ENCODE measurements around the gene ABI3BP.

ABI3BP gene

GRCh38 chr3:100941451-100941850, 51.8 kb downstream of the ABI3BP start:
- no peak for DNase-seq (ENCODE audit: low spot score)

DNA sequence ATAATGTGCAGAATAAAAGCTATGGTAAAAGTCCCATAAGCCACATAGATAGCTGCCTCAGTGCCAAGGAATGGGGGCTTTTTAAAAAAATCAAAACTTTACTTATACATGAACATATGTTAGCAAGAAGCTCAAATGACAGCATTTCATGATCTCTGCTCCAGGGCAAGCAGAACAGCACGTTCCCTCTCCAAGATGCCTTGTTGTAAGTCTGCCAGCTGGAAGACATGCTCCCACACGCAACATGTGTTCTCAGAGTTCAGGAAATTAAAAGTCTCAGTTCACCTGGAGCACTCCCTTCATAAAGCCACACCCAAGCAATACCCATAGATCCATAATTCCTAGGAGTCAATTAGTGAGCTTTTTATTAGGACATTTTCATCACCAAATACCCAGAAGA, 52.2 kb downstream of the ABI3BP start:
- no peak for DNase-seq (ENCODE audit: low spot score)

DNA sequence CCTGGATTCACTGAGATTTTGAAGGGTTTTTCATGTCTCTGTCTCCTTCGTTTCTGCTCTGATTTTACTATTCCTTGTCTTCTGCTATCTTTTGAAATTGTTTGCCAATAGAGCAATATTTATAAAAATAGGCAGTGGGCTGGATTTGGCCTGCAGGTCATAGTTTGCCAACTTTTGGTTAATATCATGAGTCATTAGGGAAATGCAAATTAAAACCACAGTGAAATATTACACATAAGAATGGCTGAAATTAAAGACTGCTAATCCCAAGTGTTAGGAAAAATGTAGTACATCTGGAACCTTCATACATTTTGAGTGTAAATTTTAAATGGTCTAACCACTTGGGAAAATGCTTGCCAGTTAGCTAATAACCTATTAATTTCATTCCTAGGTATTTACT, 56.3 kb downstream of the ABI3BP start:
- no peak for DNase-seq (ENCODE audit: low spot score)

DNA sequence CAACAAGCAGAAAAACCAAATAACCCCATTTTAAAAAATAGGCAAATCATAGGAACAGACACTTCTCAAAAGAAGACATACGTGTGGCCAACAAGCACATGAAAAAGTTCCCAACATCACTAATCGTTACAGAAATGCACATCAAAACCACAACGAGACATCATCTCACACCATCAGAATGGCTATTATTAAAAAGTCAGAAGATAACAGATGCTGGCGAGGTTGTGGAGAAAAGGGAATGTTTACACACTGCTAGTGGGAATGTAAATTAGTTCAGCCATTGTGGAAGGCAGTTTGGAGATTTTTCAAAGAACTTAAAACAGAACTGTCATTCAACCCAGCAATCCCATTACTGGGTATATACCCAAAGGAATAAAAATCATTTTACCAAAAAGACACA, 60.7 kb downstream of the ABI3BP start:
- DNase-seq (ENCODE audit: low spot score) = no peak

DNA sequence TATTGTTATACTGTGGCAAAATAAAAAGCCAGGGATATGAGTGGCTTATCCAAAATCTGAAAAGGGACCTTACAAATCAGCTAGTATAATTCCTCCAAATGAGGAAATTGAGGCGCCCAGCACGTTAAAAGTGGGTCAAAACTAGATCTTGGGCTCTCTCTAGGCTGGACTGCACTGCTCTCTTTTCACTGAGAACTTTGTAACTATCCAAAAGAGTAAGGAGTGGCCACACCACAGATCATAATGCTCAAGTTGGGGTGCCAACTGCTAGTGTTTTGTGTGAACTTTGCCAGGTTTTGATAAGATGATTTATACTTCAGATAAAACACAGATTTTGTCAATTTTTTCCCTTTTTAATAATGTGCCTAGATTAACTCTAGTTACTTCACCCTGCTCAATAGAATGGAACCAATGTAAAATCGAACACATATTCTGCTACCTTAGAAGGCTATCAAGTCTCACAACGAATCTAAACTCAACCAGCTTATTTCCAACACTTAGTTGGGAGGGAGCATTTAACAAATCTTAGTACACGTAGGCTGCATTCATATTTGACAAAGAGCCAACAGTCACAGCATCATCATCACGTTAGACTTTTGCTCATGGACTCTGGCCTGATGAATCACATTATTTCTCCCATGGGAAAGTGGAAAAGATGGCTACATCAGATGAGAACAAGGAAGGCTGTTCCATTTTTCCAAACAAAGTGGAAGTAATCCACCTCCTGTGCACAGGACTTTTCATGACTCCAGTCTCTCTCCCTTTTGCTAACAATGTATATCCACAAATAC, 64.4 kb downstream of the ABI3BP start:
- DNase-seq (ENCODE audit: low spot score) = peak; percentile 15

DNA sequence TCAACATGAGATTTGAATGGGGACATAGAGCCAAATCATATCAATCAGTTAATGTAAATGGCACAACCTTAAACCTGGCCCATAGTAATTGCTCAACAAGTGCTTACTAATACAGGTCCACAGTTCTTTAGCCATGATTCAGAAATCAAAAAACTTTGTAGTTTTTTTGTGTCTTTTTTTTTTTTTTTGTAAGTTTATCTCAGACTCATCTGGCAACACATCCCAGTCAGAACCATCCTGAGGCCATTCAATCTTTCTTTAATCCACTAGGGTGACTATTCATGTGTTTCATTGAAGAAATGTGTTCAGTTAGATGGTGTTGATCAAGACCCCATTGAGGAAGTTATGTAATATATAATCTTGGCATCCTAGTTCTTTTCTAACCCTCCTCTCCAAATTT, 65.4 kb downstream of the ABI3BP start:
- DNase-seq (ENCODE audit: low spot score) = no peak

- DNase-seq (ENCODE audit: low spot score) = no peak
Measured at GRCh38 chr3:100915706-100916495, 77.3 kb downstream of the ABI3BP start.

- DNase-seq (ENCODE audit: low spot score) = no peak
Measured at GRCh38 chr3:100913870-100914648, 79.2 kb downstream of the ABI3BP start.

DNA sequence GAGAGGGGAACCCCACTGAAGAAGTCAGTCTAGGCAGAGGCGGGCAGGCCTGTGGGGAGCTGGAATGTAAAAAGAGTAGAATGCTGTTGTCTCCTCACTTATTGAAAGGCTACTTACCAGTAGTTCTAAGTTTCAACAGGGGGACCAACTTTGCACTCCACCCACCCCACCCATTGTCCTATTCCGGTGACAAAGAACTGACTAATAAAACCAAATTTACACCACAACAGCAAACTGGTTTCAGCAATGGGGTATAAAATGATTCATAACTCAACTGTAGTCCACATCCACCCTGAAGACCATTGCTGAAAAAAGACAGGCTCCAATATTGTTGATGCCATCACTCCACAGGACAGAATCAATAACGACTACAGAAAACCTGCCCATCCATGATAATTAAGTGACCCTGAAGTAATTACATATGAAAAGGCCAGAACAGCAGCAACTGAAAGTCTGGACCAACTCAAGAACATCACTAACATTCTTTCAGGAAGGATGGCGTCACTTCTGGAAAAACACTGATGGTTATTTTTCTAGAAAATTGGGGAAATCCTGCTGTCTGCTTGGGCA, 80.2 kb downstream of the ABI3BP start:
- no peak for DNase-seq (ENCODE audit: low spot score)

DNA sequence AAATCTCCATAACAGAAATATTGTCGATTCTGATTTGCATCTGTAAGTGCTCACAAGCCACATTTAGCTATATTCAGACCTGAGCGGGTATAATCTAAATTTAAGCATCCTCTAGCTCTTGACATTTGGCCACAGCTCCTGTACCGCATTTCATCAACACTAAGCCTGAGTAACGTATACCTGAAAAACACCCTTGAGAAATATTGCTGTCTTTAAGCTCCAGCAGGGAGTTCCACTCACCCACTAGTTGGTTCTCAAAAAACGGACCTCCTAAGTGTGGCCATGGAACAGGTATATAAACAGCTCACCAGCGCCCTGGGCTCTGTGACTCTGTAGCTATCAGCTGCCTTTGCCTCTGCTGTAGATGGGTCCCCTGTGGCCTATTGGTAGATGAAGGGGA, 80.7 kb downstream of the ABI3BP start:
- DNase-seq (ENCODE audit: low spot score) = no peak

DNA sequence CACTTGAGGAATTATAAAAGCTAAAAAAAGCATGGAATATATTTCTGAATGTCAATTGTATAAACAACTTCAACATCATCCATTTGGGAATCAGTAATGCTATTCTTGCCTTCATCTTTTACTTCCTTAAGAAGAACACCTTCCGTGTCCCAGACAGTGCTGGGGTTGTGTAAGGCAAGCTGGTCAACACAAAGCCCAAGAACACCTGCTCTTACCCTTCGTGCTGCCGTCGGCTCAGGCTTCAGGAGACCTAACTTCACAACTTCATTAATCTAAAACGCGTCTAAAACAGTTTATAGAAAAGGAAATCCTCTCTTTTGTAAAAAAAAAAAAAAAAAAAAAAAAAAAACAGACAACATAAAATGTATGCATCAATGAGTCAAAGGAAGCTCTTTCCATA, 81.3 kb downstream of the ABI3BP start:
- no peak for DNase-seq (ENCODE audit: low spot score)

DNA sequence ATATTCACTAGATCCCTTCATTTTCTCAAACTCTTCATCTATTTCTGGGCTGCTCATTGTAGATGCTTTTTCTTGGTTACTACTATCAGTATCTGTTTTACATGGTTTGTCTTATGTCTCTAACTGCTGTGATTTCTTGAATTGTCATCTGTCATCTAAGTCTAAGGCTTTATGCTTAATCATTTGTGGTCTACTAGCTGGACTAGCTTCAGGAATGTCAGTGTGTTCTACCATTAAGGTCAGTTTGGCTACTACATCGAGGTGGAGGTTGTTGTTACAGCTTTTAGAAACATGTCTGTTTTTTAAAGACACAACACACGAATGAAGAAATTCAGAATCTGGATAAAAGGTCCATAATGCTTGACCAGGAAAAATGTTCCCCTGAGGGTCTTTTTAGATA, 82.2 kb downstream of the ABI3BP start:
- no peak for DNase-seq (ENCODE audit: low spot score)

- peak; percentile 44 for DNase-seq (ENCODE audit: low spot score)
Measured at GRCh38 chr3:100902572-100902971, 90.6 kb downstream of the ABI3BP start.

DNA sequence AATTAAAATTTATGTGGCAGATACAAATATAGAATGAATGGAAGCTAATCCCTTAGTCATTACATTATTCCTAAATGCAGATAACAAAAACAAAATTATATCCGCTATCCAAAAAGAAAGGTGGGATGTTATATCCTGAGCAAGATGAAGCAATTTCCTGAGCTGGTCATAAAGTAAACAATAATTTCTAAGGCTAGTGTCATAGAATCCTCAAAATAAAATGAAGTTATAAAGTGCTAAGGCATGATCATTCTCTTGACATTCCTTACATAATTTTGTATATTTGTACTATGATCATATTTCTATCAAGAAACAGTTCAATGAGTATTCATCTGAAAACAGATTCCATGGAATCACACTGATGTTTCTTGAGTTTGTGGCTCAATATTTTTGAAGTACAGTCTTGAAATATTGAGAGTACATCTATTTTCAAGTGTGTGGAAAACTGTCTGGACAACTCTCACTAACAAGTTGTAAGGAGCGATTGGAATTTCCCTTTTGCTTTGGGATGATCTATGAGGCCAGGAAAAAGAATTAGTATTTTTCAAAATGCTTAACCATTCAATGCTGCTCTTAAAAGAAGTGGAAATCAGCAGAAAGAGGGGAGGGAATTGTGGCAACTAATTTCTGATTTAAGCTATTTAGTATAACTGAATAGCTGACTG, 92.4 kb downstream of the ABI3BP start:
- DNase-seq (ENCODE audit: low spot score) = no peak

DNA sequence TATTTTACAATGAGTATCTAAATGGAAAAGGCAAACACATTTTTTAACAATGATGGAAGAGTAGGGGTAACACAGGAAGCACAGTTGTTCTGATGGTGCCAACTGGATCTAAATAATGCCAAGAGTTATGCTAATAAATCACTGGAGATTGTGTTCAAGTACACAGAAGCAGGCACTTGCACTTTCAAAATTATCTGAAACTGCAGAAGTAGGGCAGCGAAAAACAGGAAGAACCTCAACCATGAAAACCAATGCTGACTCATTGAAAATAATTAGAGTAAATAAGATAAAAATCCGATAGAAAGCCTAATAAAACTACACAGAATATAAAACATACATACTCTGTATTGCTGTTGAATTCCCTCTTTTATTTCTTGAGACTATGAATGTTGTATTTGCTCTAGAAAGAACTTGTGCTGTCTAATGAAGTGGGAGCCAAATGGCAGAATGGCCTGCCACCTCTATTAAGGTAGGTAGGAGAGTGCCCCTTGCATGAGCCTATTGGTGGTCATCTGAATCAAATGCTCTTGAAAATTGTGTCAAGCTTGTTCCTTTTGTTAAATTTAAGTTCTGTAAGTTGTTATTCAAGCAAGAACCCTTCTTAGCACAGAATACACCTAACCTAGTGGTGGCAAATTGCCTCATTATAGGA, 93.7 kb downstream of the ABI3BP start:
- DNase-seq (ENCODE audit: low spot score) = no peak

DNA sequence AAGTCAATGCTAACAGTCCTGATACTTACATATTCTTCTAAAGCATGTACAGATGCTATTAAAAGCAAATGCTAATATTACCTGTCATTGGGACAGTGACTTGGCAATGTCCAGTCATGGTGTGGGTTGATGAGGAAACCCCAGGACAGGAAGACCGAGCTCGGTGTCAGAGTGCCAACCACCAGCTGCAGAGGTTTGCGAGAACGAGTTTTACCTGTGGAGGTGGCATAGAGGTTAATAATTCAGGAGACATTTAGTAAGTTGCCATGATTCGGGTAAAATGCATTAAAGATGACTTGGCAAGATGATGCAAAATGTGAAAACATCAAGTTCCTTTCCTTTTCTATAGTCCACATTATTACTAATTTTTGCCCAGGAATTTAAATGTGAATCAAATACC, 94.5 kb downstream of the ABI3BP start:
- no peak for DNase-seq (ENCODE audit: low spot score)

- no peak for DNase-seq (ENCODE audit: low spot score)
Measured at GRCh38 chr3:100896994-100897393, 96.2 kb downstream of the ABI3BP start.

GRCh38 chr3:100893590-100893989, 99.6 kb downstream of the ABI3BP start:
- DNase-seq (ENCODE audit: low spot score) = peak; percentile 34

DNA sequence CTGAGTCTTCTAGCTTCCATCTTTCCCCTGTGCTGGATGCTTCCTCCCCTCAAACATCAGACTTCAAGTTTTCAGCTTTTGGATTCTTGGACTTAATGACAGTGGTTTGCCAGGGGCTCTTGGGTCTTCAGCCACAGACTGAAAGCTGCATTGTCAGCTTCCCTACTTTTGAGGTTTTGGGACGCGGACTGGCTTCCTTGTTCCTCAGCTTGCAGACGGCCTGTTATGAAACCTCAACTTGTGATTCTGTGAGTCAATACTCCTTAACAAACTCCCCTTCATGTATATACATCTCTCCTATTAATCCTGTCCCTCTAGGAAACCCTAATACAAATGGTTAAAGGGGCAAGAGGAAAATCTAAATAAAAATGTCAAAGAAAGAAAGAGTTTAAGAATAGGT, 100.1 kb downstream of the ABI3BP start:
- DNase-seq (ENCODE audit: low spot score) = no peak

GRCh38 chr3:100891827-100892226, 101.4 kb downstream of the ABI3BP start:
- DNase-seq (ENCODE audit: low spot score) = no peak

GRCh38 chr3:100891033-100891432, 102.2 kb downstream of the ABI3BP start:
- peak; percentile 22 for DNase-seq (ENCODE audit: low spot score)

Data from AG08396 (cell line).